Gastrocnemius medialis (tissue), 4 donors: ENCODE results near the gene LCN12. TPM values are rescaled to one million over a fixed set of nuclear protein-coding genes. Genes with fewer than 3 reads are reported as not detected.

Source experiments
- ATAC-seq, 2 donors: fragments of 150-250 bp; one replicate each; pipeline ENCODE4 v1.9.1; 2016
- DNase-seq, 2 donors: peaks; one replicate each; pipeline ENCODE4 v3.0.0-alpha.2; 2019
- H3K27ac ChIP-seq, 4 donors: fragments of 200-600 bp; sonication (generic); 1 replicate in 1 of 4; 2 replicates in 3 of 4; pipeline ENCODE4 v1.5.1; 2016 to 2018; ENCODE audit warnings: mild to moderate bottlenecking in 2 of 4, moderate library complexity in 1 of 4
- H3K27me3 ChIP-seq, 3 donors: fragments of 200-600 bp; sonication (generic) in 2 of 3; 1 replicate in 1 of 3; 2 replicates in 2 of 3; pipeline versions ENCODE4 v1.5.1 to v1.6.0; 2016 to 2019; ENCODE audit warnings: mild to moderate bottlenecking in 1 of 3, moderate library complexity in 1 of 3
- H3K36me3 ChIP-seq, 2 donors: fragments of 200-600 bp; sonication (generic) in 1 of 2; one replicate each; pipeline ENCODE4 v1.5.1; 2017 to 2018
- H3K4me1 ChIP-seq, 2 donors: fragments of 200-600 bp; sonication (generic) in 1 of 2; one replicate each; pipeline ENCODE4 v1.5.1; 2016 to 2017; ENCODE audit warnings: mild to moderate bottlenecking in 2 of 2
- H3K4me3 ChIP-seq, 4 donors: fragments of 200-600 bp; sonication (generic) in 3 of 4; 1 replicate in 1 of 4; 2 replicates in 3 of 4; pipeline ENCODE4 v1.5.1; 2016 to 2019; ENCODE audit warnings: mild to moderate bottlenecking in 2 of 4
- H3K9me3 ChIP-seq, 3 donors: fragments of 200-600 bp; sonication (generic) in 2 of 3; 1 replicate in 1 of 3; 2 replicates in 2 of 3; pipeline ENCODE4 v1.5.1; 2016 to 2019
- CTCF ChIP-seq, 5 experiments: fragments of 450-650 bp in 3 of 5; fragments of 200-600 bp in 2 of 5; sonication (generic) in 2 of 5; IDR thresholded peaks in 4 of 5; conservative IDR thresholded peaks in 1 of 5; 1 replicate in 4 of 5; 2 replicates in 1 of 5; pipeline ENCODE4 v1.5.1; 2016 to 2019; ENCODE audit warnings: antibody characterized with exemption in 5 of 5, mild to moderate bottlenecking in 3 of 5, moderate library complexity in 3 of 5
- POLR2A ChIP-seq, 2 donors: fragments of 450-650 bp; IDR thresholded peaks; one replicate each; pipeline ENCODE4 v1.6.1; 2017; ENCODE audit warnings: antibody characterized with exemption in 2 of 2, mild to moderate bottlenecking in 2 of 2, moderate library complexity in 2 of 2
- in situ Hi-C, 4 donors: fragments of 200-750 bp; cut with MboI; loops; one replicate each; pipeline versions ENCODE4 v1.15.0 to v1.8.0; 2017; ENCODE audit warnings: low sequenced_read_pairs in 4 of 4
- intact Hi-C: fragments of 100-400 bp; cut with DNase I; formaldehyde crosslinking; loops from one replicate; pipeline ENCODE4 v1.15.1; 2023; ENCODE audit warnings: low total_unique reads
- total RNA-seq, 4 donors: library from RNA; depleted of rRNA; stranded (reverse); fragments of >200 nt; gene quantifications; one replicate each; pipeline versions ENCODE4 v1.1.0 to v1.2.3, GENCODE V29; 2016

The LCN12 gene
- total RNA-seq, 4 donors from 2014 or later, result not detected

GRCh38 chr9:136935651-136936050 lies 16.4 kb upstream of the LCN12 start:
- H3K4me1 ChIP-seq, result peaks cover 10 to 12% of the 10 kb centered on the region in 2 donors
- no peak for ATAC-seq
- intact Hi-C loops, result no loop called here

GRCh38 chr9:136936645-136937170 lies 15.4 kb upstream of the LCN12 start:
- H3K27me3 ChIP-seq, result no peaks in the 10 kb centered on the region
- no peaks in the 10 kb centered on the region for H3K9me3 ChIP-seq
- no peak overlapping the region for H3K4me3 ChIP-seq
- H3K36me3 ChIP-seq, result peaks cover 0 to 15% of the 10 kb centered on the region in 2 donors
- H3K4me1 ChIP-seq, result peaks cover 12 to 21% of the 10 kb centered on the region in 2 donors
- H3K27ac ChIP-seq, result peak overlapping the region; percentile 92 to 98 (median 96)
- TF ChIP-seq CTCF (IDR thresholded peaks at IDR 0.05 in 4 of 5, conservative IDR thresholded peaks at IDR 0.05 in 1 of 5) (no peak), POLR2A (IDR thresholded peaks at IDR 0.05) (no peak)
- intact Hi-C loops, result no loop called here
- ATAC-seq, result no peak
- in situ Hi-C loops, result loop anchor here in 1 of 4 donors (25.0 kb wide), 1 partner anchor 149 kb away; the partner anchor contains the start of genes CCDC183 and TMEM141
- no peak for DNase-seq

More at GRCh38 chr9:136935651-136936050, 16.4 kb upstream of the LCN12 start:
- H3K9me3 ChIP-seq, result no peaks in the 10 kb centered on the region
- DNase-seq, result no peak
- no peak overlapping the region for H3K4me3 ChIP-seq
- H3K27ac ChIP-seq, result no peak overlapping the region
- TF ChIP-seq POLR2A (IDR thresholded peaks at IDR 0.05) (no peak), CTCF (IDR thresholded peaks at IDR 0.05 in 4 of 5, conservative IDR thresholded peaks at IDR 0.05 in 1 of 5) (no peak)
- in situ Hi-C loops, result loop anchor here in 1 of 4 donors (25.0 kb wide), 1 partner anchor 148 kb away; the partner anchor contains the start of genes CCDC183 and TMEM141
- peaks cover 0 to 4% of the 10 kb centered on the region in 2 donors for H3K36me3 ChIP-seq
- no peaks in the 10 kb centered on the region for H3K27me3 ChIP-seq

- Histone ChIP-seq H3K4me1 (peaks cover 13 to 28% of the 10 kb centered on the region in 2 donors), H3K27me3 (no peaks in the 10 kb centered on the region), H3K4me3 (no peak overlapping the region), H3K36me3 (peaks cover 0 to 21% of the 10 kb centered on the region in 2 donors), H3K27ac (peak overlapping the region; percentile 92 to 98 (median 96)), H3K9me3 (no peaks in the 10 kb centered on the region)
- DNase-seq (no peak), ATAC-seq (no peak)
- TF ChIP-seq POLR2A (IDR thresholded peaks at IDR 0.05) (no peak), CTCF (IDR thresholded peaks at IDR 0.05 in 4 of 5, conservative IDR thresholded peaks at IDR 0.05 in 1 of 5) (no peak)
- in situ Hi-C loops, result loop anchor here in 1 of 4 donors (25.0 kb wide), 1 partner anchor 150 kb away; the partner anchor contains the start of genes CCDC183 and TMEM141
- intact Hi-C loops, result no loop called here
Measured at GRCh38 chr9:136937186-136938001, 14.7 kb upstream of the LCN12 start.

GRCh38 chr9:136939431-136939995 lies 12.6 kb upstream of the LCN12 start:
- no peak for DNase-seq
- Histone ChIP-seq H3K4me1 (peaks cover 23 to 41% of the 10 kb centered on the region in 2 donors), H3K27me3 (no peaks in the 10 kb centered on the region), H3K27ac (peak overlapping the region; percentile 92 to 98 (median 96)), H3K36me3 (peaks cover 0 to 28% of the 10 kb centered on the region in 2 donors), H3K4me3 (no peak overlapping the region), H3K9me3 (no peaks in the 10 kb centered on the region)
- TF ChIP-seq POLR2A (IDR thresholded peaks at IDR 0.05), result no peak
- no peak for TF ChIP-seq CTCF (IDR thresholded peaks at IDR 0.05 in 4 of 5, conservative IDR thresholded peaks at IDR 0.05 in 1 of 5)
- in situ Hi-C loops, result loop anchor here in 1 of 4 donors (25.0 kb wide), 1 partner anchor 152 kb away; the partner anchor contains the start of genes CCDC183 and TMEM141
- intact Hi-C loops, result no loop called here
- no peak for ATAC-seq
